ENCODE results near the gene SLC9A8. TPM values are rescaled to one million over a fixed set of nuclear protein-coding genes. Genes with fewer than 3 reads are reported as not detected.

The SLC9A8 gene
- total RNA-seq, 1 experiment from 2014 or later = 7.5 TPM

DNA sequence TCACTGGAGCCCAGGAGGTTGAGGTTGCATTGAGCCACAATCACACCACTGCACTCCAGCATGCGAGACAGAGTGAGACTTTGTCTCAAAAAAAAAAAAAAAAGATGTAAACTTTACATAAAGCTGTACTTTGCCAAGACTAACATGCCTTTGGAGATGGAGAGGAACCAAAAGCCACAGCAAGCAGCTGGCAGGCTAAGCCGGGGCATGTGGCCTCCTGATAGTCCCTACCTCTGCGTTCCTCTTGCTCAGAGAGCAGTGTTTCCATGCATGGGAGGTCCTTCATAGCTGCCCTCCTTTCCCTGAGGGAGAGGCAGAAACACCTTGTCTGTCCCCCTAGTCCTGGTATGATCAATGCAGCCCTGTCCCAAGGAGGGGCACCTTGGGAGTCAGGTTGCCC is 67.5 kb downstream of the SLC9A8 start:
- no peaks in the 10 kb centered on the region for H3K27me3 ChIP-seq (ENCODE audit: insufficient read depth, low read length)
- TF ChIP-seq, protein P1, sequence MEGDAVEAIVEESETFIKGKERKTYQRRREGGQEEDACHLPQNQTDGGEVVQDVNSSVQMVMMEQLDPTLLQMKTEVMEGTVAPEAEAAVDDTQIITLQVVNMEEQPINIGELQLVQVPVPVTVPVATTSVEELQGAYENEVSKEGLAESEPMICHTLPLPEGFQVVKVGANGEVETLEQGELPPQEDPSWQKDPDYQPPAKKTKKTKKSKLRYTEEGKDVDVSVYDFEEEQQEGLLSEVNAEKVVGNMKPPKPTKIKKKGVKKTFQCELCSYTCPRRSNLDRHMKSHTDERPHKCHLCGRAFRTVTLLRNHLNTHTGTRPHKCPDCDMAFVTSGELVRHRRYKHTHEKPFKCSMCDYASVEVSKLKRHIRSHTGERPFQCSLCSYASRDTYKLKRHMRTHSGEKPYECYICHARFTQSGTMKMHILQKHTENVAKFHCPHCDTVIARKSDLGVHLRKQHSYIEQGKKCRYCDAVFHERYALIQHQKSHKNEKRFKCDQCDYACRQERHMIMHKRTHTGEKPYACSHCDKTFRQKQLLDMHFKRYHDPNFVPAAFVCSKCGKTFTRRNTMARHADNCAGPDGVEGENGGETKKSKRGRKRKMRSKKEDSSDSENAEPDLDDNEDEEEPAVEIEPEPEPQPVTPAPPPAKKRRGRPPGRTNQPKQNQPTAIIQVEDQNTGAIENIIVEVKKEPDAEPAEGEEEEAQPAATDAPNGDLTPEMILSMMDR (conservative IDR thresholded peaks at IDR 0.05) = no peak
- H3K27ac Mint-ChIP-seq = no peak overlapping the region
- no peak overlapping the region for H3K27ac ChIP-seq (ENCODE audit: insufficient read length, low read depth, low read length)
- no peaks in the 10 kb centered on the region for H3K4me1 ChIP-seq (ENCODE audit: insufficient read depth, low read length)
- WGBS (ENCODE audit: extremely low coverage, insufficient read length, low lambda C conversion rate) = no CpG with 5 or more reads among the region's 3 CpGs
- H3K14ac ChIP-seq (ENCODE audit: insufficient read depth, low read length) = no peak overlapping the region
- no peak overlapping the region for H3K23ac ChIP-seq (ENCODE audit: insufficient read length, low read depth, low read length)
- no peaks in the 10 kb centered on the region for H3K27me3 Mint-ChIP-seq (ENCODE audit: low read depth)
- H4K20me1 ChIP-seq (ENCODE audit: control insufficient read depth, insufficient read depth, insufficient read length) = peaks cover 3% of the 10 kb centered on the region
- no peak for DNase-seq
- H3K23me2 ChIP-seq (ENCODE audit: insufficient read length, low read depth, low read length, poor library complexity, severe bottlenecking) = no peaks in the 10 kb centered on the region
- no peak overlapping the region for H4K5ac ChIP-seq (ENCODE audit: insufficient read length, low read depth, low read length)
- no peak overlapping the region for H2BK20ac ChIP-seq (ENCODE audit: low read depth, low read length, poor library complexity, severe bottlenecking)
- no peak overlapping the region for H2BK120ac ChIP-seq (ENCODE audit: low read depth, low read length, poor library complexity, severe bottlenecking)
- peaks cover 0 to 17% (median 11%) of the 10 kb centered on the region in 3 experiments; a peak in 5 of 7 replicates for H3K36me3 Mint-ChIP-seq (ENCODE audit: insufficient read depth in 1 of 3, low read depth in 3 of 3)
- no peaks in the 10 kb centered on the region for H3K9me3 ChIP-seq (ENCODE audit: control insufficient read depth, low read depth, low read length)
- H4K91ac ChIP-seq (ENCODE audit: insufficient read length, low read depth, low read length) = no peak overlapping the region
- H3K4me3 Mint-ChIP-seq = no peak overlapping the region
- H2BK15ac ChIP-seq (ENCODE audit: low read depth, low read length) = no peak overlapping the region
- H3K4me2 ChIP-seq (ENCODE audit: insufficient read depth, insufficient read length, low read length) = no peak overlapping the region
- no peak overlapping the region for H3K4ac ChIP-seq (ENCODE audit: low read depth, low read length)
- H3K79me2 ChIP-seq (ENCODE audit: insufficient read depth, low read length) = no peaks in the 10 kb centered on the region
- H3K4me1 Mint-ChIP-seq = no peaks in the 10 kb centered on the region
- no peak overlapping the region for H2BK12ac ChIP-seq (ENCODE audit: insufficient read length, low read depth, low read length)
- H3K9me3 Mint-ChIP-seq = no peaks in the 10 kb centered on the region
- no peak overlapping the region for H3K18ac ChIP-seq (ENCODE audit: insufficient read length, low read depth, low read length)
- H3K9ac ChIP-seq (ENCODE audit: extremely low read depth, insufficient read length, low read length) = no peak overlapping the region
- H2BK5ac ChIP-seq (ENCODE audit: insufficient read length, low read length) = no peak overlapping the region
- H3T11ph ChIP-seq (ENCODE audit: low read length) = no peak overlapping the region
- no peak overlapping the region for H2AK5ac ChIP-seq (ENCODE audit: insufficient read length, low read length)
- H3K79me1 ChIP-seq (ENCODE audit: insufficient read depth, low read depth, low read length, poor library complexity, severe bottlenecking) = no peaks in the 10 kb centered on the region
- H3K56ac ChIP-seq (ENCODE audit: insufficient read length, low read depth, low read length) = no peak overlapping the region
- H2AFZ ChIP-seq (ENCODE audit: low read length) = no peak overlapping the region
- no peak overlapping the region for H4K8ac ChIP-seq (replicated peaks; ENCODE audit: insufficient read length, low read depth, low read length)

Data from H9 (cell line).